ENCODE results near the gene HNRNPA1L2. TPM values are rescaled to one million over a fixed set of nuclear protein-coding genes. Genes with fewer than 3 reads are reported as not detected.
"Not testable (repeated sequence)": the region's sequence is repeated elsewhere in the genome, so short reads cannot be mapped to it uniquely, and the experiment has no call there.

Gene HNRNPA1L2
- total and polyA plus RNA-seq, 5 donors from 2014 or later, result 7.1 to 12.1 (median 7.5) TPM

DNA sequence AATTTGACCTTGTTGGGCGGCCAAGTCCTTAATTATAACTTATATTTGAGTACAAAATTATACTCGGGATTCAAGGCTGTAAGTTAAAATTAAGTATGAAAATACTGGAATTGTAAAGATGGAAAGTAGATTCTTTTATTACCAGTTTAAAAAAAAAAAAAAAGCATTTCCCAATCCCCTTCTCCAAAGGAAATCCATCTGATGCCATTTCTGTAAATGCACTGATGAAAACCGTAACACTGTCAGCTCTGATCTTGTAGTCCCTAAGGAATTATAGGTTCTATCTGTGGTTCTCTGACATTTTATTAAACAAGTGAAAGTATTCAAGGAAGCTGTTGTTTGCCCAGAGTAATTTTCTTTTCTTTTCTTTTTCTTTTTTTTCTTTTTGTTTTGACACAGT, 41.6 kb upstream of the HNRNPA1L2 start:
- Mint-ChIP-seq H3K4me3 (peak overlapping the region in 3 of 4 donors; percentile 32 to 50 (median 41)), H3K4me1 (peaks cover 4 to 13% (median 9%) of the 10 kb centered on the region in 4 donors)
- ATAC-seq (ENCODE audit: low read depth in 2 of 2), result no peak

DNA sequence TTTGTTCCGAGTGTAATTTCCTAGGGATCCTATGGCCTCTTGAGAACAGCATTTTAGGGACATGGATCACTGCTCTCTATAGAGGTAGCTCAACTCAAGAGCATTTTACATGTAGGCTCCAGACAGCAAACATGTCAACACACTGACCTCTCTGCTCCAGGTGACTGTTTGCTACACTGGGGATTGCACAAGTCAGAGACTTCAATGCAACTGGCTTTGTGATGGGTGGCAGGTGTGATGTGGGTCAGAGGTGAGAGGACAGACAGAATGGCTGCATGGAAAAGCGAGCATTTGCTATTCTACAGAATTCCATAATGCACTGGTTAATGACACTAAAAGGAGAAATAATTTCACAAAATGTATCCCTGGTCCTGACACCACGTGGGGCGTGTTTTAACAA, 38.9 kb upstream of the HNRNPA1L2 start:
- not testable (repeated sequence) for H3K36me3 Mint-ChIP-seq; H3K36me3 ChIP-seq (ENCODE audit: control insufficient read depth, insufficient read depth, low read length); H3K9me3 ChIP-seq (ENCODE audit: control insufficient read depth in 2 of 2, low read length in 2 of 2); H3K4me3 Mint-ChIP-seq; ATAC-seq (ENCODE audit: low read depth in 2 of 2); H3K9me3 Mint-ChIP-seq; DNase-seq; H3K27ac ChIP-seq (ENCODE audit: insufficient read depth, low read length, poor library complexity, severe bottlenecking); H3K4me3 ChIP-seq (ENCODE audit: low read depth, low read length)
- H3K4me1 Mint-ChIP-seq, result peaks cover 4 to 13% (median 9%) of the 10 kb centered on the region in 4 donors
- H3K27me3 ChIP-seq (ENCODE audit: control insufficient read depth, insufficient read depth, low read length), result peaks cover 11% of the 10 kb centered on the region
- H3K4me1 ChIP-seq (ENCODE audit: control insufficient read depth, insufficient read depth, low read length, poor library complexity, severe bottlenecking), result peaks cover 16% of the 10 kb centered on the region
- peak overlapping the region in 1 of 3 donors; percentile 38 for H3K27ac Mint-ChIP-seq
- H3K27me3 Mint-ChIP-seq, result peaks cover 38% of the 10 kb centered on the region

More for the DNA sequence above, 41.6 kb upstream of the HNRNPA1L2 start:
- no peak overlapping the region for H3K27ac ChIP-seq (ENCODE audit: insufficient read depth, low read length, poor library complexity, severe bottlenecking)
- H3K9me3 ChIP-seq (ENCODE audit: control insufficient read depth in 2 of 2, low read length in 2 of 2), result no peaks in the 10 kb centered on the region
- peaks cover 51% of the 10 kb centered on the region for H3K27me3 Mint-ChIP-seq
- H3K27ac Mint-ChIP-seq, result no peak overlapping the region
- no peak overlapping the region for H3K4me3 ChIP-seq (ENCODE audit: low read depth, low read length)
- H3K27me3 ChIP-seq (ENCODE audit: control insufficient read depth, insufficient read depth, low read length), result peaks cover 12% of the 10 kb centered on the region
- H3K4me1 ChIP-seq (ENCODE audit: control insufficient read depth, insufficient read depth, low read length, poor library complexity, severe bottlenecking), result peaks cover 16% of the 10 kb centered on the region
- H3K36me3 Mint-ChIP-seq, result no peaks in the 10 kb centered on the region
- no peaks in the 10 kb centered on the region for H3K36me3 ChIP-seq (ENCODE audit: control insufficient read depth, insufficient read depth, low read length)
- DNase-seq, result no peak
- H3K9me3 Mint-ChIP-seq, result peaks cover 0 to 3% (median 0%) of the 10 kb centered on the region in 7 donors

- not testable (repeated sequence) for ATAC-seq (ENCODE audit: low read depth in 2 of 2); H3K36me3 Mint-ChIP-seq; H3K9me3 Mint-ChIP-seq; DNase-seq; H3K36me3 ChIP-seq (ENCODE audit: control insufficient read depth, insufficient read depth, low read length); H3K4me3 ChIP-seq (ENCODE audit: low read depth, low read length); H3K4me1 Mint-ChIP-seq; H3K9me3 ChIP-seq (ENCODE audit: control insufficient read depth in 2 of 2, low read length in 2 of 2); H3K4me3 Mint-ChIP-seq; H3K27ac Mint-ChIP-seq; H3K27me3 ChIP-seq (ENCODE audit: control insufficient read depth, insufficient read depth, low read length); H3K27ac ChIP-seq (ENCODE audit: insufficient read depth, low read length, poor library complexity, severe bottlenecking); H3K4me1 ChIP-seq (ENCODE audit: control insufficient read depth, insufficient read depth, low read length, poor library complexity, severe bottlenecking)
- H3K27me3 Mint-ChIP-seq, result peaks cover 23% of the 10 kb centered on the region
Measured at GRCh38 chr13:52606126-52606525, 36.1 kb upstream of the HNRNPA1L2 start.

- not testable (repeated sequence) for H3K36me3 Mint-ChIP-seq; H3K9me3 Mint-ChIP-seq; H3K4me3 Mint-ChIP-seq; H3K4me1 Mint-ChIP-seq; H3K27me3 ChIP-seq (ENCODE audit: control insufficient read depth, insufficient read depth, low read length); ATAC-seq (ENCODE audit: low read depth in 2 of 2); H3K27ac ChIP-seq (ENCODE audit: insufficient read depth, low read length, poor library complexity, severe bottlenecking); DNase-seq; H3K4me1 ChIP-seq (ENCODE audit: control insufficient read depth, insufficient read depth, low read length, poor library complexity, severe bottlenecking); H3K36me3 ChIP-seq (ENCODE audit: control insufficient read depth, insufficient read depth, low read length); H3K9me3 ChIP-seq (ENCODE audit: control insufficient read depth in 2 of 2, low read length in 2 of 2); H3K4me3 ChIP-seq (ENCODE audit: low read depth, low read length); H3K27ac Mint-ChIP-seq
- peaks cover 23% of the 10 kb centered on the region for H3K27me3 Mint-ChIP-seq
Measured at GRCh38 chr13:52606795-52607194, 35.4 kb upstream of the HNRNPA1L2 start.

- not testable (repeated sequence) for ATAC-seq (ENCODE audit: low read depth in 2 of 2); H3K4me1 ChIP-seq (ENCODE audit: control insufficient read depth, insufficient read depth, low read length, poor library complexity, severe bottlenecking); H3K27ac Mint-ChIP-seq; H3K36me3 Mint-ChIP-seq; DNase-seq; H3K4me3 ChIP-seq (ENCODE audit: low read depth, low read length); H3K27me3 ChIP-seq (ENCODE audit: control insufficient read depth, insufficient read depth, low read length); H3K4me1 Mint-ChIP-seq; H3K4me3 Mint-ChIP-seq; H3K9me3 Mint-ChIP-seq; H3K9me3 ChIP-seq (ENCODE audit: control insufficient read depth in 2 of 2, low read length in 2 of 2); H3K36me3 ChIP-seq (ENCODE audit: control insufficient read depth, insufficient read depth, low read length); H3K27ac ChIP-seq (ENCODE audit: insufficient read depth, low read length, poor library complexity, severe bottlenecking)
- peaks cover 17% of the 10 kb centered on the region for H3K27me3 Mint-ChIP-seq
Measured at GRCh38 chr13:52608184-52608583, 34.0 kb upstream of the HNRNPA1L2 start.

DNA sequence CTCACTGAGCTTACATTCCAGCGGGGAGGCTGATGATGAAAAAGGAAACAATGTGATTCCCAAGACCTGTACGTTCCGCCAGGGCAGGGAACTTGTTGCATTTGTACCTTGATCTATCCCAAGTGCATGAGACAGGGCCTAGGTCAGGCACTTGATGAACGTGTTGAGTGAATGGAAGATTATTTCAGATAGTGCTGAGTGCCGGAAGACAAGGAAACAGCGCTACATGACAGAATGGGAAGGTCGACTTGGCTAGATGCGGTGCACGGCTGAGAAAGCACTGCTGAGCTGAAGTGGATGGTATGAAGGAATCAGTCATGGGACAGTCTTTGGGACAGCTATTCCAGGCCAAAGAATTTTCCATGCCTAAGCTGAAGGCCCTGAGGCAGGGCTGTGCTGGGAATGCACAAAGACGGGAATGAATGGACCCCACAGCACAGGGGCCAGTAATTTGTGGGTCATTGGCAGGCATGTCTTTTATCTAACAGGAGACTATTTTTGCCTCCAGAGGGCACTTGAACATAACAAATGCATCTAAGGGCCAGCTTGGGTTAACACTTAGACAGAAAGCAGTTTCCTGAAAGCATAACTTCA, 33.1 kb upstream of the HNRNPA1L2 start:
- not testable (repeated sequence) for H3K9me3 Mint-ChIP-seq; H3K36me3 ChIP-seq (ENCODE audit: control insufficient read depth, insufficient read depth, low read length); H3K27ac ChIP-seq (ENCODE audit: insufficient read depth, low read length, poor library complexity, severe bottlenecking); H3K4me1 ChIP-seq (ENCODE audit: control insufficient read depth, insufficient read depth, low read length, poor library complexity, severe bottlenecking); H3K9me3 ChIP-seq (ENCODE audit: control insufficient read depth in 2 of 2, low read length in 2 of 2); H3K4me3 Mint-ChIP-seq; H3K4me3 ChIP-seq (ENCODE audit: low read depth, low read length); ATAC-seq (ENCODE audit: low read depth in 2 of 2); H3K4me1 Mint-ChIP-seq; H3K36me3 Mint-ChIP-seq; H3K27ac Mint-ChIP-seq; H3K27me3 ChIP-seq (ENCODE audit: control insufficient read depth, insufficient read depth, low read length)
- peaks cover 21% of the 10 kb centered on the region for H3K27me3 Mint-ChIP-seq
- DNase-seq, result peak in 2 of 3 donors; percentile 39 to 51

DNA sequence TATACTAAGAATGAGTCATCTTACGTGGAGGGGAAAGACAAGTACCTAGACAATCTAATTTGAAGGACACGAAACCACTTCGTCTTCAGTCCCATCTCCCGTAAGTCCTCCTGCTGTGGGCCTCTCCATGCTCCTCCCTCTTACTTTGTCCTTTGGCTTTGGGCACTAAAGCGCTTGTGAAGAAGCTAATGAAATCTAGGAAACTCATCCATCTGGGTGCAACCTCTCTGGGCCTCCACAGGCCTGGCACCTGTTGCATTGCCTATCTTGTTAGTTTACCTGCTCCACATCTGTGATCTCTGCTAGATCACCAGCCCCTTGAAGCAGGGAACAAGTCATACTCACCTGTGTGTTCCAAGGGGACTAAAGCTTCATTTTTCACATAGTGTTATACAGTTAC, 32.1 kb upstream of the HNRNPA1L2 start:
- H3K27ac ChIP-seq (ENCODE audit: insufficient read depth, low read length, poor library complexity, severe bottlenecking); H3K4me3 Mint-ChIP-seq; ATAC-seq (ENCODE audit: low read depth in 2 of 2); H3K36me3 Mint-ChIP-seq; H3K27me3 ChIP-seq (ENCODE audit: control insufficient read depth, insufficient read depth, low read length); DNase-seq; H3K4me1 Mint-ChIP-seq; H3K4me1 ChIP-seq (ENCODE audit: control insufficient read depth, insufficient read depth, low read length, poor library complexity, severe bottlenecking); H3K4me3 ChIP-seq (ENCODE audit: low read depth, low read length); H3K9me3 ChIP-seq (ENCODE audit: control insufficient read depth in 2 of 2, low read length in 2 of 2); H3K9me3 Mint-ChIP-seq; H3K36me3 ChIP-seq (ENCODE audit: control insufficient read depth, insufficient read depth, low read length); H3K27ac Mint-ChIP-seq: not testable (repeated sequence)
- peaks cover 21% of the 10 kb centered on the region for H3K27me3 Mint-ChIP-seq

- H3K27ac Mint-ChIP-seq, result peak overlapping the region in 1 of 3 donors; percentile 41
- peaks cover 7 to 41% (median 17%) of the 10 kb centered on the region in 4 donors for H3K4me1 Mint-ChIP-seq
- Histone ChIP-seq H3K4me1 (ENCODE audit: control insufficient read depth, insufficient read depth, low read length, poor library complexity, severe bottlenecking) (peaks cover 22% of the 10 kb centered on the region), H3K36me3 (ENCODE audit: control insufficient read depth, insufficient read depth, low read length) (no peaks in the 10 kb centered on the region), H3K27me3 (ENCODE audit: control insufficient read depth, insufficient read depth, low read length) (no peaks in the 10 kb centered on the region), H3K4me3 (ENCODE audit: low read depth, low read length) (no peak overlapping the region), H3K27ac (ENCODE audit: insufficient read depth, low read length, poor library complexity, severe bottlenecking) (no peak overlapping the region), H3K9me3 (ENCODE audit: control insufficient read depth in 2 of 2, low read length in 2 of 2) (no peaks in the 10 kb centered on the region)
- DNase-seq, result no peak
- ATAC-seq (ENCODE audit: low read depth in 2 of 2), result no peak
- H3K36me3 Mint-ChIP-seq, result no peaks in the 10 kb centered on the region
- H3K4me3 Mint-ChIP-seq, result peak overlapping the region; percentile 60 to 91 (median 64)
- peaks cover 8% of the 10 kb centered on the region for H3K27me3 Mint-ChIP-seq
- no peaks in the 10 kb centered on the region for H3K9me3 Mint-ChIP-seq
Measured at GRCh38 chr13:52615134-52615801, 27.0 kb upstream of the HNRNPA1L2 start.
